WTC11 (cell line): ENCODE measurements around the gene ABHD4.

Experiments
- CTCF ChIP-seq: fragments of 200-600 bp; IDR thresholded peaks from 2 replicates; pipeline ENCODE4 v1.8.0; 2022; ENCODE audit warnings: antibody characterized with exemption
- JUN ChIP-seq: sonication (generic); formaldehyde crosslinking; IDR thresholded peaks from 2 replicates; pipeline ENCODE4 v1.8.0; 2023; ENCODE audit warnings: mild to moderate bottlenecking, missing genetic modification reagents
- NFE2L1 ChIP-seq: sonication (generic); formaldehyde crosslinking; IDR thresholded peaks from 2 replicates; pipeline ENCODE4 v1.8.1; 2023; ENCODE audit warnings: missing genetic modification reagents
- USF2 ChIP-seq: sonication (generic); formaldehyde crosslinking; IDR thresholded peaks from 2 replicates; pipeline ENCODE4 v1.8.1; 2023; ENCODE audit warnings: mild to moderate bottlenecking, missing genetic modification reagents, moderate library complexity

DNA sequence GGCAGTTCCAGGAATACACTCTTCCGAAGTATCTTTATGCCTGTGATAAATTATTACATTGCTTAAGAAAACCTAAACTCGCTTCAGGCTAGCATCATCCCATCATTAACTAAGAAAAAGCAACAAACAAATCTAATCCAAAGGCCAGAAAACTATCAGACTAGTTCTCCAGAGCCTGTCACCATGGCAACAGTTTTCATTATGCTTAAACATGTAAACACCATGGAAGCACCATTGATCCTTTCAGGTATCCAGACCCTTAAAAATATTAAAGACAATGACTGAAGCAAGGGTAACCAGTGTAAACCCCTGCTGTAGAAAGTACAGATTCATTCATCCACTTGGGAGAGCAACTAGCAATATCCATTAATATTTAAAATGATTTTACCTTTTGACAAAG, 18.9 kb upstream of the ABHD4 start:
- TF ChIP-seq CTCF (no peak), JUN (no peak), USF2 (CRISPR knock-in tag) (no peak), NFE2L1 (CRISPR knock-in tag) (no peak)
